GM21737 (cell line): ENCODE measurements around the gene SLC16A10.
"Not testable (repeated sequence)": the region's sequence is repeated elsewhere in the genome, so short reads cannot be mapped to it uniquely, and the experiment has no call there.

Source experiments
- ATAC-seq: cut with Tn5 transposase; IDR thresholded peaks from one replicate; pipeline ENCODE4 v1.9.1; 2021; ENCODE audit warnings: mild to moderate bottlenecking, moderate library complexity; ENCODE audit not compliant: unreplicated experiment

The SLC16A10 gene, protein sequence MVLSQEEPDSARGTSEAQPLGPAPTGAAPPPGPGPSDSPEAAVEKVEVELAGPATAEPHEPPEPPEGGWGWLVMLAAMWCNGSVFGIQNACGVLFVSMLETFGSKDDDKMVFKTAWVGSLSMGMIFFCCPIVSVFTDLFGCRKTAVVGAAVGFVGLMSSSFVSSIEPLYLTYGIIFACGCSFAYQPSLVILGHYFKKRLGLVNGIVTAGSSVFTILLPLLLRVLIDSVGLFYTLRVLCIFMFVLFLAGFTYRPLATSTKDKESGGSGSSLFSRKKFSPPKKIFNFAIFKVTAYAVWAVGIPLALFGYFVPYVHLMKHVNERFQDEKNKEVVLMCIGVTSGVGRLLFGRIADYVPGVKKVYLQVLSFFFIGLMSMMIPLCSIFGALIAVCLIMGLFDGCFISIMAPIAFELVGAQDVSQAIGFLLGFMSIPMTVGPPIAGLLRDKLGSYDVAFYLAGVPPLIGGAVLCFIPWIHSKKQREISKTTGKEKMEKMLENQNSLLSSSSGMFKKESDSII

DNA sequence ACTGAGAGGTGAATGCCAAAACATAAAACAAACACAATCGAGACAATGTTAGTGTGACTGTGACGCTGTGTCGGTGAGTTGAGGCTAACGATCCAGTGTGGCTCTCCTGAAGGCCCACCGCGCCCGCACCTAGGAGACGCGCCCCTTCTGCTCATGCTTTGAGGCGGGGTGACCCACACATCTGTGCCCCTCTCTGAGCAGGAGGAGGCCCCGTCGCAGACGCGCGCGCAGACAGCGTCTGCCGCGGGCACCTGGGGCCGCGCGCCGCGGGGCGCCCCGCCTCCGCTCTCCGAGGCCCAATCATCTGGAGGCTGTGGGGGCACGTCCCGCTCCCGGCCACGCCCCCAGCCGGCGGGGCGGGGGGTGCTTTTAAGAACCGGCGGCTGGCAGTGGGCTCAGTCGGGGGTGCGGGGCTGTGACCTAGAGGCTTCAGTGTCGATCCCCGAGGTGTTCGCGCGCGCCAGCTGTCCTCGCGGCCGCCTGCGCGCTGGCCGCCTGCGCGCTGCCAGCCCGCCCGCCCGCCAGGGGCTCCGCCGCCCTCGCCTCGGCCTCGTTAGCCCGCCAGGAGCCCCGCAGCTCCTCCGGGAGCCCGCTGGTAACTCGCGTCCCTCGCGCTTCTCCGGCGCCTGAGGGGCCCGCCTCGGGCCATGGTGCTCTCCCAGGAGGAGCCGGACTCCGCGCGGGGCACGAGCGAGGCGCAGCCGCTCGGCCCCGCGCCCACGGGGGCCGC is at the start of gene SLC16A10:
TSS of gene SLC16A10 (plus strand) at position 398 of the 730 bp plus-strand sequence. CDS start at position 648, 250 bp downstream.
- peak; percentile 90 for ATAC-seq

DNA sequence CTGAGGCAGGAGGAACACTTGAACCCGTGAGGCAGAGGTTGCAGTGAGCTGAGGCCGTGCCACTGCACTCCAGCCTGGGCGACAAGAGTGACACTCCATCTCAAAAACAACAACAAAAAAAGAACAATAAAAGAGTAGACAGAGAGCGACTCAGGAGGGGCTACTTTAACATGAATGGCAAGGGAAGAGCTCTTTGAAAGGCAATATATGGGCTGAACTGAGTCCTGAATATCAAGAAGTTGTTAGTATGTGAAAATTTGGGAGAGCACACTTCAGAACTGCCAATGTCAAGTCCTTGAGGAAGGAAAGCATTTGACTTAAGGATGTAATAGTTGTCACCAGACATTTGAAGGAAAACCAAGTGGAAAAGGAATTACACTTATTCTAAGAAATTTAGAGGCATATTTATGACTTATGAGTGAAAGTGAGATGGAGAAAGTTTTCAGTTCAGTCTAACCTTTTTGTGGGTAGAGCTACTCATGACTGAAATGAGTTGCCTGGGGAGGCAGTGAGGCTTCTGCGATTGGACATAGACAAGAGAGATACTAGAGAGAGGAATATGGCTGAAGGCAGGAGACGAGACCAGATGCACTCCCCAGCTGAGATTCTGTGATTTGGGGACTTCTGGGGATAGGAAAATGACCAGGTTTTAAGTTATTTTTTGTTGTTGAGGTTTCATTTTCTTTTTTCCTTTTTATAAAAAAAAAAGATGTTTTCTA is 48.6 kb upstream of the SLC16A10 start:
- no peak for ATAC-seq

DNA sequence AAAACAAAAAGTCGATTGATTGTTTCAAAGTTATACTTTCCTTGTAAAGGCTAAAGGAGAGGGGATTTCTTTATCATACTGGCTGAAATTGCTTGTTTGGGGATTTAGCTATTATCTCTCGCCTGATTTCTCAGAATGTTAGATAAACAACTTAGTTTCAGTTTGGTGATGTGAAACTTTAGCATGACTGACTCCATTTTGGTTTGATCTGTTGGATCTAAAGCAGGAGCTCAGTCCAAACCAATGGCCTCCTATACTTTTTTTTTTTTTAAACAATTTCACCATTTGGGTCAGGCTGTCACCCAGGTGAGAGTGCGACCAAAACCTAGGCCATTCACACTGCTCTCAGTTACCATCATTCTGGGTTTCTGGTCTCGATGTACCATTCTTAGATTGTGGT is 45.4 kb upstream of the SLC16A10 start:
- ATAC-seq: no peak

DNA sequence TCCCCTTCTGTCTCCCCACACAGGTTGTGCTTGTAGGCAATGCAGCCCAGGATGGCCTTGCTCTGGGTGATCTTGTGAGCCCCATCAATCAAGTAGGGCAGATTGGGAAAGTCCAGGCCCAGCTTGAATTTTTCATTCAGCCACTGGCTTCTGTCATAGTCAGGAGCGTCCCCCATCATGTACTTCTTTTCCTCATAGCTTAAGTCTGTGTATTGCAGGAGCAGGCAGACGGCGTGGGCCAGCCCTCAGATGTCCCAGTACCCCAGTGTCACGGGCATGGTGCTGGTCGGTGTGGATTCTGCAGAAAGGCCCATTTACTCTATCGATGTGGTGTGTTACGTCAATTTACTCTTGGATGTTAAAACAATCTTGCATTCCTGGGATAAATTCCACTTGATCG is 40.1 kb upstream of the SLC16A10 start:
- no peak for ATAC-seq

DNA sequence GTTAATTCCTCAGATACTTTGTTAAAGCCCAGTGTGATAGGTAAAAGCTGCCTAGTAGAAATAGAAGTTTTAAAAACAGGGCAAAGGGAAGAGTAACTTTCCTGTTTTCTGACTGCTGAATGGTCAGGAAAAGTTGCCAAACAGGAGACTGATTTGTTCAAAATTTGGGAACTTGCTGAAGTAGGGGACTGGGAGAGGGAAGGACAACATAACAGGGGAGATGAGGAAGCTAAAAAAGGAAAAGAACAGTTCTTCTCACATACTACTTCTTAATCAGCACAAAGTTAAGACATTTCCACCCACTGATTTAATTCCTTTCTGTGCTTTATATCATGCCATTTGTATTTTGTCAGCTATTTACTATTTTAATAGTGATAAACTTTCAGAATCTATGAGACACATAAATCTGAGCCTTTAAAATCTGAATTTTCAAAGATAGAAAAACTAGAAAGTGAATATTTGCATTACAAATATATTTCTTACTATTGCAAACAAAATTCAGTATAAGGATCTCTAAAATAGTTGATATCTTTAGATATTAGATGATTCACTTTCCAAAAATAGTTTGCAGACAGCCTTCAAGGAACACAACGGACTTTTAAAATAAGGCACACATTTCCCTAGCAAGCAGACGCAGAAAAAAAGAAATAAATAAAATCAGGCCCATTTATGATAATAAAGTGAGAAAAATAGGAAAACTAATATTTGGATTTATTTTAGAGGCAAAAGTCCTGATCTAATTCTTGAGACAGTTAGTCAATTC is 36.9 kb upstream of the SLC16A10 start:
- no peak for ATAC-seq

DNA sequence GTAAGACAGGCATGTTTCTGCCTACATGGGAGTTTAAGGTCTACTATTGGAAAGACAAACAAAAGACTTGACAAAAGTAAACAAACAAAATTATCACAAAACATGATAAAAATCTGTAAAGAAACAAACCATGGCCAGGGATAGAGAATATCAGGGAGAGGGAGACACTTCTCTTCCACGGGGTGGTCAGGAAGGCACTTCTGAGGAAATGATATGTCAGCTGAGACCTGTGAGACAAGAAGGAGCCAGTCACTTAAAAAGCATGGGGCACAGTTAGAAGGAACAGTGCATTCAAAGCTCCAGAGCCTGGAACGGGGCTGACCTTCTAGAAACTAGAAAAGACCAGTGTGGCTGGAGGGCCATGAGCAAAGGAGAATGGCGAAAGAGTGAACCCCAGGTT is 35.1 kb upstream of the SLC16A10 start:
- no peak for ATAC-seq

DNA sequence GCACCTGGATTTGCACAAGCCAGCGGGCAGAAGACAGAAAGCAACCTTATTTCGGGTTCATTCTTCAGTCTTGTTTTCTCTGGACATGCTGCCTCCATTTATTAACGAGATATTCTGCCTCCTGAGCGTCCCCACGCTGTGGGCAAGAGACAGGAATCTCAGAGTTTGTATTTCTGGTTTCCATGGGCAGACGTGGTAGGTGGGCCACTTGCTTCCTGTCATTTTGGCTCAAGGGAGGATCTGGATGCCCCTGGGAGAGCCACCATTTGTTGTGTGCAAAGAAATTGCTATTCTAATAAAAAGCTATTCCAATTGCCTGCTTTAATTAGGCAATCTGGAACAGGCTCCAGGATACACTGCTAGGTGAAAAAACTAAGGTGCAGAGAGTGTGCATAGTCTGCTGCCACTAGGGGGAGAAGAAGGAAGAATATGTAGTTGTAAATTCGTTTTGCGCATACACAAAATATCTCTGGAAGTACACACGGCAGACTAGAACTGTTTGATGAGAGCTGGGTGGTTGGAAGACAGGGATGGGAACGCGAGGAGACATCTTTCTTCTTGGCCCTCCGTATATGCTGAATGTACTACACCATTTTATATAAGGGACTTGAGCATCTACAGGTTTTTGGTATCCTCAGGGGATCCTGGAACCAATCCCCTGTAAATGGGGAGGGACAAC is 30.1 kb upstream of the SLC16A10 start:
- ATAC-seq: no peak

DNA sequence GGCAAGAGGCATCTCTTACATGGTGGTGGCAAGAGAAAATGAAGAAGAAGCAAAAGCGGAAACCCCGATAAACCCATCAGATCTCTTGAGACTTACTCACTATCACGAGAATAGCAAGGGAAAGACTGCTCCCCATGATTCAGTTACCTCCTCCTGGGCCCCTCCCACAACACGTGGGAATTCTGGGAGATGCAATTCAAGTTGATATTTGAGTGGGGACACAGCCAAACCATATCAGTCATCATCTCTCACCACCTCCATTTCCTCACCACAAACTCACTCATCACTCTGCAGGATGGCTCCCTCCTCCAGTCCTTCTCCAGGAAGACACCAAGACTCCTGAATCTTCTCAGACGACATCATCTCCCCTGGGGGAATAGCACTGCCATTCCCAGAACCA is 25.8 kb upstream of the SLC16A10 start:
- ATAC-seq: no peak

DNA sequence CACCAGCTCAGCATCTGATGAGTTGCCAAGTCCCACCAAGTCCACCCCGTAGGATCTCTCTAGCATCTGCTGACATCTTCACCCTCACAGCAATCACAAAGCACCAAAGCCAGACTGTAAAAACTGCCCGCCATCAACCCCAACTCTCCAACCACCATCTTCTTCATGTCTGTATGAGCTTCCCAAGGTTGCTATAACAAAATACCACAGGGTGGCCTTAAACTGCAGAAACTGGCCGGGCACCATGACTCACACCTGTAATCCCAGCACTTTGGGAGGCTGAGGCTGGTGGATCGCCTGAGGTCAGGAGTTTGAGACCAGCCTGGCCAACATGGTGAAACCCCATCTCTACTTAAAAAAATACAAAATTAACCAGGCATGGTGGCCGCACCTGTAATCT is 25.3 kb upstream of the SLC16A10 start:
- not testable (repeated sequence) for ATAC-seq

DNA sequence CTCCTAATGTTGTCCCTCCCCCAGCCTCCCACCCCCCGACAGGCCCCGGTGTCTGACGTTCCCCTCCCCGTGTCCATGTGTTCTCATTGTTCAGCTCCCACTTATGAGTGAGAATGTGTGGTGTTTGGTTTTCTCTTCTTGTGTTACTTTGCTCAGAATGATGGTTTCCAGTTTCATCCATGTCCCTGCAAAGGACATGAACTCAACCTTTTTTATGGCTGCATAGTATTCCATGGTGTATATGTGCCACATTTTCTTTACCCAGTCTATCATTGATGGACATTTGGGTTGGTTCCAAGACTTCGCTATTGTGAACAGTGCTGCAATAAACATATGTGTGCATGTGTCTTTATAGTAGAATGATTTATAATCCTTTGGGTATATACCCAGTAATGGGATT is 24.4 kb upstream of the SLC16A10 start:
- not testable (repeated sequence) for ATAC-seq

DNA sequence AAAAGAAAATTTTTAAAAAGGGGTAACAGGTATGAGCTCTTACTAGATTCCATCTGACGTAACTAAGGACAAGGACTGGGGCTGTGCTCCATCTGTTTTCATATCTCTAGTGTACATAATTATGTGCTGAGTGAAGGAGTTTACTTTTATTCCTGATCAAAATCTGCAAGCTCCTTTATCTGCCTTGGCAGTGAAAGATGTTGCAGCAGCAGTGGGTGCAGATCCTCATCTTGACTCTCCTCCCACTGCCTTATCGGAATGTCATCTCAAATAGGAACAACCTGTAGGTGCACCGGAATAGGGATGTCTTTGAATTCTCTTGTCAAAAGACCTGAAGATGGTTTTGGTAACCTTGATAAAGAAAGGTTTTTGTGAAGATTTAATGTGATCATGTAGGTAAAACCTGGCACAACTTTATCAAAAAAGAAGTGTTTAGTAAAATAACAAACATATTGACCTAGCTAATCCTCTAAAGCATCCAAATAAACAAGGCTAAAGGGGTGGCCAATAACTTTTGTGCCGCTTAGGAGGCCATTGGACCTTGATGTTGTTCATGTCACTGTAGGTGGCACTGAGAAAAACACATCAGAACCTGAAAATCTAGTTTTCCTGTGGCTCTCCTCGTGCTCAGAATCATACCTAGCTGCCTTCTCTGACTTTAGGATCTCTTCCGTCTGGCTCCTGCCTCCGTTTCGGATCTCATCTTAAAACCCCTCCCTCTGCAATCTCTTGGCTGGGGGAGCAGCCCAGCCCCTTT is 19.0 kb upstream of the SLC16A10 start:
- no peak for ATAC-seq

DNA sequence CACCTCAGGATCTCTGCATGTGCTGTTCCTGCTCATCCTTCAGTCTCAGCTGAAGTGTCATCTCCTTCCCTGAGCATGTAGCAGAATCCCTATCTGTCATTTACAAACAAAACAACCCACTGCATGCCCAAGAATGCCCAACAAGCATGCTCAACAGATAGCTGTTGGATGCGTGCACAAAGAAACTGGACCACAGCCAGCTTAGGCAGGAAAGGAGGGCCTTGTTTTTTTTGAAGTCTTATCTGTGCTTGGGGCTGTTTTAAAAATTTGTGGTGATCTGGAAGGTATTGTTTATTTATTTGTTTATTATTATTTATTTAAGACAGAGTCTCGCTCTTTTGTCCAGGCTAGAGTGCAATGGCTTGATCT is 18.5 kb upstream of the SLC16A10 start:
- no peak for ATAC-seq

DNA sequence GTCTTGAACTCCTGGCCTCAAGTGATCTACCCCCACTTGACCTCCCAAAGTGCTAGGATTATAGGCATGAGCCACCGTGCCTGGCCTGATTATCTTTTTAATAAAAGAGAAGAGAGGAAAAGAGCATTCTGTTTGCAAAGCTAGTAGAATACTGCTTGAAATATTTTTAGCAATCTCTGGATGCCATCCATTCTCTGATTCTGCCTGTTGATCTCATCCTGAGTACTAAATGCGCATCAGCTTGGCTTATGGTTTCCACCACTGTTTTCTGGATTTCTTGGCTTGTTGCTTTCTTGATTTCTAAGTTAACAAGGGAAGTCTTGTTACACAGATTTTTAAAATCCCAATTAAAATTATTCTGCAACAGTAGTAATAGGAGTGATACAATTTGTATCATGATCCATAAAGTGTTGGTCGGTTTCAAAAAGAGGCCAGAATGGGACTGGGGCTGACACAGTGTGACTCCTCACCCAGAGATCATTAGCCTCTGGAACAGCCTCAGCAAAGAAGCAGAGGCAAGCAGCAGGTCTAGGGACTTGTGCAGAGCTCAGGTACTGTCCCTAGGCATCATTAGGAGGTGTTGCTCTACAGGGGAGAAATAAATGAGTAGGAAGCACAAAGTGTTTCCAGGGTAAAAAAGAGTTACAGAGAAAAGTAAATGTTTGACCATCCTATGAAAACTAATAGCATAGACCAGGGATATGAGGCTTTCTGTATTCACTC is 17.8 kb upstream of the SLC16A10 start:
- no peak for ATAC-seq

DNA sequence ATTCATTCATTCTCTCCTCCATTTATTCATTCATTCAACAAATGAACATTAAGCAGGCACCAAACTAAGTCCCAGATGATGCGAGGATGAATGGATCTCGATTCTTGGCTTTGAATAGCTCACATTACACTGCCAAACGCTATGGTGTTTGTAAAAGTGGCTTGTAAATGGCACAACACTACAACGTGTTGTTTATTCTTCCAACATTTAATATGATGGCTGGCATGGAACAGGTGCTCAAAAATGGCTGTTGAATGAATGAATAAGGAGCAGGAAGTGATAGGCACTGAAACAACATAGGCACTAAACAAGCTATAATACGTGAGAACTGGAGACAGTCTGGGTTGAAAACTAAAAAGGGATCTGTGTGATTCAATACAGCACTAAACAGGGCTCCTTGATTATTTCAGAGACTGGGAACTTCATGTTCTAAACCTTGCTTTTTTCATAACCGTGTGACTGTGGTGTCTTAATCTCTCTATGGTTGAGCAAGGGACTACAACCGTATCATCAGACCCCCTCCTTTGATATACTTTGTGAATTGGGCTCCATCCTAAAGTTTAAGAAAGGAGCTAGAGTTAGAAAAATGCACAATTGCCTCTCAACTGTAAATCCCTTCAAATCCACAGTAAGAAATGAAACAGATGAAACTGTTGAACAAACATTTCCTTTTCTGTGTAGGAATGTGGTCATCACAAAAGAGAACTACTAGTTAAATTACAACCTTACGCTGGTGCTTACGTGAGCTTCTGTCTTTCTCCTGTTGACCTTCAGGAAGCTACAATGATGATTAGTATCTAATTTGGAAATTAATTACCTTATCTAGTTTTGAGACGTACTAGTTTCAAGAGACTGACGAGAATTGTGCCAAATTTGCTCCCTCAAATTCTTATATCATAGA is 16.9 kb upstream of the SLC16A10 start:
- no peak for ATAC-seq

DNA sequence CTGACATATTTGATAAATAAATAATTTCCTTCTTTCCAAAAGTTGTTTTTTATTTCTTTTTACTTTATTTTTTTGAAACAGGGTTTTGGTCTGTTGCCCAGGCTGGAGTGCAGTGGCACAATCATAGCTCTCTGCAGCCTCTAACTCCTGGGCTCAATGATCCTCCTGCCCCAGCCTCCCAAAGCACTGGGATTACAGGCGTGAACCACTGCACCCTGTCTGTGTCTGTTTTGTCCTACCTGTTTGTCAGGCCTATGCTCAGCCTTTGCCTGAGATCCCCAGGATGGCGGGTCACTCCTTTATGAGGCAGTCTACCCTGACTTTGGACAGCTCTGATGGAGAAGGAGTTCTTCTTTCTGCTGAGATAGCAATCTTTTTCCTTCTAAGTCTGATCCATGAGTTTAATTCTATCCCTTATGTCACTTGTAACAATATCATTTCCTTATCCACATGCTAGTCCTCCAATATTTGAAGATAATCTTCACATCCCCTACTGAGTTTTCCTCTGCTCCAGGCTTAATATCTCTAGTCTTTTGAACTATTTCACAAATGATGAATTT is 14.4 kb upstream of the SLC16A10 start:
- no peak for ATAC-seq

DNA sequence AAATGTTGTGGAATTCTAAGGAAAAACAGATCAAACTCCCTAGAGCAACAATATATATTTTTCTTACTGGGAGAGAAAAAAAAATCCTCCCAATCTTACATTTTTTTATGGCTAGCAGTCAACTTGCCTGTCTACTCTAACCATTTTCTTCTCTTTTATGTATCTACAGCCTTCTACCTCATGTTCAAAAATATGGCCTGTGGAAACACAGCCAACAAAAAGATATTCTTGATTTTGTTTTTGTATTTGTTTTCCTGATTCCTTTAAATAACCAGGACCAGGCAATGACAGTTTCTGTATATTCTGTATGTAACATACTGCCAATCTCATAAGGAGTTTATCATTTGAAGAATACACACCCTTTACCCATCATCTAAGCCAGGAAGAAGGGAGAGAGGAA is 13.0 kb upstream of the SLC16A10 start:
- no peak for ATAC-seq

DNA sequence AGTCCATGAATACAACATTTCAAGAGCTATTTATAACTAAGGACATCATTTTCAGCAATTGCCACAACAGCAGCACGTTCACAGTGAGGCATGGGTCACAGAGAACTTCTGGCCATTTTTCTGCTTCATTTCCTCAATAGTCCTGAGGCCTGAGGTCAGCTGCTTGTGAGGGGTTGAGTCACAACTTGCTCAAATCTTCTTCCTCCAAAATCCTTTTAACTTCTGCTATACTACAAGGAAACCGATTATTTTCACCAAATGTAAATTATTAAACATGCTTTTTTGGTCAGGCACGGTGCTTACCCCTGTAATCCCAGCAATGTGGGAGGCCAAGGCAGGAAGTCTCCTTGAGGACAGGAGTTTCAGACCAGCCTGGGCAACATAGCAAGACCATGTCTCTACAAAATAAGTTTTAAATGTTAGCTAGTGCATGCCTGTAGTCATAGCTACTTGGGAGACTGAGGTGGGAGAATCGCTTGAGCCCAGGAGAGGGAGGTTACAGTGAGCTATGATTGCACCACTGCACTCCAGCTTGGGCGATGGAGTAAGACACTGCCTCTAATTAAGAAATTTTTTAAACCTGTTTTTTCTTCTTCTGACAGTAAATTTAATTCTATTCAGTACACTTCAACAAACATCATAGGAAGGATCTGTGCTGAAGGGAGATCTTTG is 11.1 kb upstream of the SLC16A10 start:
- ATAC-seq: no peak
